Activated T-cell treated with anti-CD3 and anti-CD28 coated beads, Interleukin-2, amount 50 U/mL, for 48 hours (primary cell): ENCODE measurements around the gene AP3S1.

ENCODE experiments used
- DNase-seq, 2 experiments: peaks; one replicate each; pipeline ENCODE4 v3.0.0-alpha.2; 2020

The AP3S1 gene

DNA sequence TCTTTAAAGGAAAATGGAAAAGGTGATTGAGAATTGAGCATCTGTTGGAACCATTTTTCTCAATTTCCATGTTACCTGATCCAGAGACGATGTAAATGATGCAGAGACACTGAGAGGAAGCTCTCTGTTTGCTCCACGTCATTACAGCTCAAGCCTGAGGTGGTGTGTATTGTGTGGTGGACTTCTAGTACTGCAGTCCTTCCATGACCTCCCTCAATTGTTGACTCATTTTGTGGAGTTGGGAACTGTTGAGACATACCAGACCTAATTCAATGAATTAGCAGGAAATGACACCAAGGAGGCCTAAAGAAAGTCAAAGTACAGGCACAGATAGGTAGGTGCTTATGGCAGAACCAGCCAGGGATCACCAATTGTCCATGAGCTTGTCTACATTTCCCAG is 104.9 kb downstream of the AP3S1 start:
- DNase-seq, result no peak

DNA sequence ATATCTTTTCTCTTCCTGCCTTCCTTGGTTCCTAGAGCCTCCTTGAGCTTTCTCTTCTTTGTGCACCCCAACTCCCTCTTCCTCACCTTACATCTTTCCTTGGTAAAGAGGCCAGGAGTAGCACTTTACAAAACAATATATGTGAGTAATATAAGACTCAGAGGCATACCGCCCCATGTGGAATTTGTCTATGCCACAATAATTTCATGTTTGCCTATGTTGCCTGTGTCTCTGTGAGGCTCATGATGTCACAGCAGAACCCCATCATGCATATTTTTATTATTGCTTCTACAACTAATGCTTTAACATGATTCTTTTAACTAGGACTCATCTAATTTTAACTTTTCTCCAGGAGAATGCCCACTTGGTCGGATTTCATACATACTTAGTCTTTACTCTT is 105.5 kb downstream of the AP3S1 start:
- DNase-seq, result no peak

DNA sequence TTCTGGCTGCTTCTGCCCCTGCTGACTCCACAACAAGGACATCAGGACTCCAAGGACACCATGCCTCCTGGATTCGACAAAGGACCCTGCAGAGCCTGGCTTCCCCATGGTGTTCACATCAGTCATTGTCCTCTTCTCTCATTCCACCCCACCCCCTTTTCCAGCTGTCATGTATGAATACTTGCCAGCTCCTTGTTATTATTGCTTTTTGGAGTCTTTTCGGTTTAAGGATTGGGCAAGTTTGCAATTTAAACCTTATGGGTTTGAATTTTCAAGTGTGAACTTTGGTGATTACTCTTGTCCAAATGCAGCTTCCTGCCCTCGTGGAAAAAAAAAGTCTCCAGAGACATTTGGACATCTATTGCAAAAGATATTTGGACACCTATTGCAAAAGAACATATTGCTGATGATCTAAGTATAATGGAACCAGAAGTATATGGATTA is 106.4 kb downstream of the AP3S1 start:
- DNase-seq, result no peak

DNA sequence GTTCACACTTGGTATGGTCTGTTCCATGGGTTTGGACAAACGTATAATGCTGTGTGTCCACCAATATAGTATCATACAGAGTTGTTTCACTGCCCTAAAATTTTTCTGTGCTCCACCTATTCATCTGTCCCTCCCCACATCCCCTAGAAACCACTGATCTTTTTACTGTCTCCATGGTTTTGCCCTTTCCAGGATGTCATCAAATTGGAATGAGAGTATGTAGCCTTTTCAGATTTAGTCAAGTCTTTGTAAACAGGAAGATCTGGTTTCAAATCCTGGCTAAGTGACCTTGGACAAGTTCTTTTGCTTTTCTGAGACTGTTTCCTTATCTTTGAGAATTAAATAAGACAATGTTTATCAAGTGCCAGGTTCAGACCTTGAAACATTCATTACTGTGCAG is 107.4 kb downstream of the AP3S1 start:
- DNase-seq, result no peak

DNA sequence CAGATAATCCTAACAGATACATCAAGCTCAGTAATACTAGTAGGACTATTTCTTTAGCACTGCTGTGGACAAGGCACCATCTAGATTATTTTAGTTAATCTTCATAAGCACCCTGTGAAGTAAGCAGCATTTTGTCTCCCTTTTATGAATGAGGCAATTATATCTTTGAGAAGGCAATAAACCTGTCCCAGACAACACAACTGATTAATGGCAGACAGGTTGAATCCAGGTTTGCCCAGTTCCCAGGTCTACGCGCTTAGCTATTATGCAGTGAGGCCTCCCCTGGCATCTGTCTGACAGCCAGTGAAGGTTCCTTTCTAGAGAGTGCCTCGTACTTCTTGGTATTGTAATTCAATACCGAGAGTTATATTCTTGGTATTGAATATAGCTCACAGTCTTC is 110.9 kb downstream of the AP3S1 start:
- DNase-seq, result no peak

DNA sequence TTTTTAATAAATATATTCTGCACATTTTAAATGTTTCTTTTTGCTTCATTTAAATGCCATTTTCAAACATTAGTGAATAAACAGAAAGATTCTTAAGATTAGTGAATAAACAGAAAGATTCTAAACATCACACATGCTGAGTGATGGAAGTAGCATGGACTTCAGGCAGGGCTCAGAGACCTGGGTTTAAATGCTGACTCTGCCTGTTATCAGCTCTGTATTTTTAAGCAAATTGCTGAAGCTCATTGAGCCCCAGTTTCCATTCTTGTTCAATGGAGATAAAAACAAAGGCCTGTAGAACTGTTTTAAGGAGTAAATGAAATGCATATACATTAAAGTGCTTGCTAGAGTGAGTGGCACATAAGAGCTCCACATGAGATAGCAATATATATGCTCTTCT is 112.4 kb downstream of the AP3S1 start:
- DNase-seq, result no peak

DNA sequence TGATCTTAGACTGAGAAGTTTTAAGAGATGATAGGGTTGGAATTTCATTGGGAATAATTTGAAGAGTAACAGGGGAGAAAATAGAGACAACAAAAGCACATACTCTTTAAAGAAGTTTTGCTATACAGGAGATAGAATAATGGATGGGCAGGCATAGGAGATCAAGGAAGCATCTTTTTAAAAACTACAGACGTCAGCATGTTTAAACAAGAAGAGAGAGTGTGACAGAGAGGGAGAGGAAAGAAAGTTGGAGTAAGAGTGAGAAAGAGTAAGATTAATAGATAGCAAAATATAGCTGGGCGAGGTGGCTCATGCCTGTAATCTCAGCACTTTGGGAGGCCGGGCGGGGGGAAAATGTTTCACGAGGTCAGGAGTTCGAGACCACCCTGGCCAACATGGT is 115.2 kb downstream of the AP3S1 start:
- no peak for DNase-seq

DNA sequence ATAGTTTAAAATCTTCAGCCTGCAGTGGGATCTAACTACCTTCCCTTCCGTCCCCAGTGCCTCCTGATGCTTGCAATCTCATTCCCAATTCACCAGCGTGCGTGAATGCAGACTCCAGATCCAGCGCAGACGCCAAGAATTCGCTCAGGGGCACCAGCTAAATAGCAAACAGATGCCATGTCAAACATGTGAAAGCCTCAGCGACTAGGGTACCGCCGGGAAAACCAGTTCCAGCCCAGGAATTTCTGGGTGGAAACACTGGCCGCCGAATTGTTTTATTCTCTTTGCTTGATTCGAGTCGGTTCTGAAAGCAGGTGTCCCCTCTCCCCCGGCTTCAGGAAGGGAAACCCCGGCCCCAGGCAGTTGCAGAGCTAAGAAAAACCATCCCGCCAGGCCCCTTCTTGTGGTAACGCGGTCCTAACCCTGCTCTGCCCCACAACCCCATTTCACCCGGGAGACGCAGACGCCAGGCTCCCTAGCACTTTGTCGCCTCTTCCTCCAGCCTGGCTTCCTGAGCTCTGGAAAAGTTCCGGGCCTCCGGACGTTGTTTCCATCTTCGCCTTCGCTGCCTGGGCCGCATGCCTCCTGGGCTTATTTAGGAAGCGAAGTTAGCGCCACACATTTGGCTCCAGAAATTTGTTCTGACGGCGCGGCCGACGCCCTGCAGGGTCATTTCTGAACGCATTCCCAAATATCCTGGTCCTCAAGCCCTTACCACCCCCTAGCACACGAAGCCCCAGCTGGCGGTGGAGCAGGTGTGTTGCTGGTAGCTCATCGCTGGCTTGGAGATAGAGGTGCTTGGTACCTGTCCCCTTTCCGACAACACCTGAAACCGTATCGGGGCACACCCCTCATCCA is 119.9 kb downstream of the AP3S1 start:
- peak in 1 of 2 experiments; percentile 17 for DNase-seq

DNA sequence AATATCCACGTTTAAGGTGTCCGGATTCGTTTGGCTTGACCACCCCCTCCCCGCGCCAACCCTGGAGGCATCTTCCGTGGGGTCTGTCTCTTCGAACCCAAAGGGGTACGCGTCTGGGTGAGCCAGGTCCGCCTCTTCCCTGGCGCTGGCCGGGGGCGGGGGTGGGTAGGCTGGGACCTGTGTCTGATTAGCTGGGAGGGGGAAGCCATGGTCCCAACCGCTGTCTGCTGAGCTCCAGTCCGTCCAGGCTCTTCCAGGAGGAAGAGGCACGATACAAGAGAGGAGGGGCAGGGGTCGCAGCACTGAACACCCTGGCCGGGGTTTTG is 120.5 kb downstream of the AP3S1 start, which contains the start of gene LVRN:
LVRN (plus strand) TSS at position 237 of the 326 bp plus-strand sequence. CDS start 143 bp downstream, outside the sequence.
- DNase-seq, result no peak

DNA sequence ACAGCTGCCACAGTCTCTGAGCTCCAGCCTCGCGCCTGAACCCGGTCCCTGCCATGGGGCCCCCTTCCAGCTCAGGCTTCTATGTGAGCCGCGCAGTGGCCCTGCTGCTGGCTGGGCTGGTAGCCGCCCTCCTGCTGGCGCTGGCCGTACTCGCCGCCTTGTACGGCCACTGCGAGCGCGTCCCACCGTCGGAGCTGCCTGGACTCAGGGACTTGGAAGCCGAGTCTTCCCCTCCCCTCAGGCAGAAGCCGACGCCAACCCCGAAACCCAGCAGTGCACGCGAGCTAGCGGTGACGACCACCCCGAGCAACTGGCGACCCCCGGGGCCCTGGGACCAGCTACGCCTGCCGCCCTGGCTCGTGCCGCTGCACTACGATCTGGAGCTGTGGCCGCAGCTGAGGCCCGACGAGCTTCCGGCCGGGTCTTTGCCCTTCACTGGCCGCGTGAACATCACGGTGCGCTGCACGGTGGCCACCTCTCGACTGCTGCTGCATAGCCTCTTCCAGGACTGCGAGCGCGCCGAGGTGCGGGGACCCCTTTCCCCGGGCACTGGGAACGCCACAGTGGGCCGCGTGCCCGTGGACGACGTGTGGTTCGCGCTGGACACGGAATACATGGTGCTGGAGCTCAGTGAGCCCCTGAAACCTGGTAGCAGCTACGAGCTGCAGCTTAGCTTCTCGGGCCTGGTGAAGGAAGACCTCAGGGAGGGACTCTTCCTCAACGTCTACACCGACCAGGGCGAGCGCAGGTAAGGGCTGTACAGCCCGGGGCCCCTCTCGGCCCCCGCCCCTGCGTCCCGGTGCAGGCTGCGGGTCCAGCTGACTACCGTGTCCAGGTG is 121.0 kb downstream of the AP3S1 start:
- DNase-seq, result peak; percentile 18 to 21

DNA sequence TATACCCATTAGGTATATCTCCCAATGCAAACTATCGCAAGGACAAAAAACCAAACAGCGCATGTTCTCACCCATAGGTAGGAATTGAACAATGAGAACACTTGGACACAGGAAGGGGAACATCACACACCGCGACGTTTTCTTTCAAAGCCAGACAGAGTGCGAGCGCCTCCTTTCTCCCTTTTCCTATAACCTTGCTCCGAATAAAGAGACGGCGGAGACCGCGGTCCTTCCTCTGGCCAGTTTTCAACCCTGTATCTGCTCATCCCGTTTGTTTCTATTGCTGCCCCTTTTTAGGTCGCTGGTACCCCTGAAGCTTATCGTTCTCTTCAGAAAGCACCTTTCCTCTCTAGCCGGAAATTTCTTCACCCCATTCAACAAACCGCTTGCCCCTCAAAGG is 121.8 kb downstream of the AP3S1 start:
- DNase-seq, result peak in 1 of 2 experiments; percentile 14
